Parathyroid adenoma (tissue), 2 donors: ENCODE data around the gene NNT.
"Not testable (repeated sequence)": the region's sequence is repeated elsewhere in the genome, so short reads cannot be mapped to it uniquely, and the experiment has no call there.

ENCODE experiments used
- H2AFZ ChIP-seq: fragments of 300-600 bp; sonication (generic); one replicate; pipeline ENCODE4 v1.7.0; 2017; ENCODE audit warnings: antibody characterized with exemption, mild to moderate bottlenecking
- H3K27ac ChIP-seq: fragments of 300-600 bp; sonication (generic); one replicate; pipeline ENCODE4 v1.7.0; 2017
- H3K27me3 ChIP-seq: fragments of 300-600 bp; sonication (generic); one replicate; pipeline ENCODE4 v1.7.0; 2017; ENCODE audit warnings: low read length; ENCODE audit not compliant: control insufficient read depth, insufficient read depth
- H3K36me3 ChIP-seq: fragments of 300-600 bp; sonication (generic); one replicate; pipeline ENCODE4 v1.7.0; 2017; ENCODE audit warnings: low read length; ENCODE audit not compliant: control insufficient read depth, insufficient read depth
- H3K4me1 ChIP-seq: fragments of 300-600 bp; sonication (generic); one replicate; pipeline ENCODE4 v1.7.0; 2017; ENCODE audit warnings: control low read depth
- H3K4me2 ChIP-seq: fragments of 300-600 bp; sonication (generic); one replicate; pipeline ENCODE4 v1.7.0; 2017; ENCODE audit warnings: low read length
- H3K4me3 ChIP-seq: fragments of 300-600 bp; sonication (generic); one replicate; pipeline ENCODE4 v1.7.0; 2017; ENCODE audit warnings: low read depth, low read length
- H3K79me2 ChIP-seq: fragments of 300-600 bp; sonication (generic); one replicate; pipeline ENCODE4 v1.7.0; 2017; ENCODE audit warnings: control low read depth
- H3K9ac ChIP-seq: fragments of 300-600 bp; sonication (generic); one replicate; pipeline ENCODE4 v1.7.0; 2017; ENCODE audit warnings: mild to moderate bottlenecking
- H3K9me3 ChIP-seq: fragments of 300-600 bp; sonication (generic); one replicate; pipeline ENCODE4 v1.7.0; 2017; ENCODE audit warnings: low read length; ENCODE audit not compliant: control insufficient read depth
- CTCF ChIP-seq: fragments of 300-600 bp; sonication (generic); IDR thresholded peaks from one replicate; pipeline ENCODE4 v1.7.0; 2017; ENCODE audit warnings: antibody characterized with exemption, mild to moderate bottlenecking
- donor health status: primary hyperparathyroidism.

Gene NNT

GRCh38 chr5:43701227-43701626, 98.2 kb downstream of the NNT start:
- no peak for TF ChIP-seq CTCF

GRCh38 chr5:43702293-43702692, 99.3 kb downstream of the NNT start:
- no peaks in the 10 kb centered on the region for H3K79me2 ChIP-seq
- H3K9ac ChIP-seq, result no peak overlapping the region
- H3K27ac ChIP-seq, result no peak overlapping the region

More at GRCh38 chr5:43701227-43701626, 98.2 kb downstream of the NNT start:
- Histone ChIP-seq H3K4me2 (no peak overlapping the region), H3K9ac (no peak overlapping the region), H3K36me3 (no peaks in the 10 kb centered on the region), H3K27ac (no peak overlapping the region), H3K27me3 (no peaks in the 10 kb centered on the region), H2AFZ (no peak overlapping the region), H3K4me1 (no peaks in the 10 kb centered on the region), H3K9me3 (no peaks in the 10 kb centered on the region), H3K4me3 (no peak overlapping the region), H3K79me2 (no peaks in the 10 kb centered on the region)

GRCh38 chr5:43702815-43703214, 99.8 kb downstream of the NNT start:
- H3K36me3 ChIP-seq, result no peaks in the 10 kb centered on the region
- no peak overlapping the region for H3K4me3 ChIP-seq
- no peak overlapping the region for H2AFZ ChIP-seq
- no peaks in the 10 kb centered on the region for H3K27me3 ChIP-seq
- no peaks in the 10 kb centered on the region for H3K9me3 ChIP-seq
- no peaks in the 10 kb centered on the region for H3K4me1 ChIP-seq
- H3K27ac ChIP-seq, result no peak overlapping the region
- H3K9ac ChIP-seq, result no peak overlapping the region
- no peak for TF ChIP-seq CTCF
- H3K79me2 ChIP-seq, result no peaks in the 10 kb centered on the region
- H3K4me2 ChIP-seq, result no peak overlapping the region

More at GRCh38 chr5:43702293-43702692, 99.3 kb downstream of the NNT start:
- H3K36me3 ChIP-seq, result no peaks in the 10 kb centered on the region
- TF ChIP-seq CTCF, result no peak
- no peaks in the 10 kb centered on the region for H3K9me3 ChIP-seq
- no peak overlapping the region for H3K4me3 ChIP-seq
- no peak overlapping the region for H2AFZ ChIP-seq
- no peaks in the 10 kb centered on the region for H3K27me3 ChIP-seq
- no peaks in the 10 kb centered on the region for H3K4me1 ChIP-seq
- H3K4me2 ChIP-seq, result no peak overlapping the region

GRCh38 chr5:43704243-43704642, 101.3 kb downstream of the NNT start:
- Histone ChIP-seq H3K4me1 (no peaks in the 10 kb centered on the region), H3K9ac (no peak overlapping the region), H3K9me3 (no peaks in the 10 kb centered on the region), H3K27me3 (no peaks in the 10 kb centered on the region), H3K36me3 (no peaks in the 10 kb centered on the region), H3K4me2 (no peak overlapping the region), H3K79me2 (no peaks in the 10 kb centered on the region), H3K27ac (no peak overlapping the region), H2AFZ (no peak overlapping the region), H3K4me3 (no peak overlapping the region)
- no peak for TF ChIP-seq CTCF

GRCh38 chr5:43706576-43706975, 103.6 kb downstream of the NNT start:
- not testable (repeated sequence) for H3K27ac ChIP-seq, H3K27me3 ChIP-seq, H3K9ac ChIP-seq, H3K36me3 ChIP-seq, H3K4me1 ChIP-seq, H3K4me2 ChIP-seq, H2AFZ ChIP-seq, H3K79me2 ChIP-seq, H3K4me3 ChIP-seq, H3K9me3 ChIP-seq
